NT2/D1 (cell line): ENCODE data around the gene LHB.

ENCODE experiments used
- SUZ12 ChIP-seq: IDR thresholded peaks from 2 replicates; pipeline ENCODE4 v1.6.1; 2011; ENCODE audit not compliant: insufficient read length, insufficient read depth; ENCODE audit errors: extremely low read depth
- ZNF274 ChIP-seq: IDR thresholded peaks from 2 replicates; pipeline ENCODE4 v1.6.1; 2011; ENCODE audit warnings: mild to moderate bottlenecking, low read depth, low read length

GRCh38 chr19:49011194-49011593, 5.7 kb downstream of the LHB start:
- TF ChIP-seq ZNF274: no peak
- no peak for TF ChIP-seq SUZ12
